Hepatocyte (in vitro differentiated cells): ENCODE measurements around the gene GALNT7. TPM values are rescaled to one million over a fixed set of nuclear protein-coding genes. Genes with fewer than 3 reads are reported as not detected.

Experiments
- DNase-seq: peaks from one replicate; pipeline ENCODE4 v3.0.0-alpha.2; 2016; ENCODE audit warnings: low spot score
- H2AFZ ChIP-seq: fragments of 200-600 bp; sonication (generic); 2 replicates; pipeline ENCODE4 v1.6.0; 2016; ENCODE audit warnings: antibody characterized with exemption, mild to moderate bottlenecking
- H3K27ac ChIP-seq: fragments of 200-600 bp; sonication (generic); 2 replicates; pipeline ENCODE4 v1.5.1; 2016; ENCODE audit warnings: mild to moderate bottlenecking
- H3K27me3 ChIP-seq: fragments of 200-600 bp; sonication (generic); 2 replicates; pipeline ENCODE4 v1.6.1; 2016
- H3K36me3 ChIP-seq: fragments of 200-600 bp; sonication (generic); replicated peaks from 2 replicates; pipeline ENCODE4 v1.5.1; 2016; ENCODE audit warnings: low read depth; ENCODE audit not compliant: insufficient read depth
- H3K4me1 ChIP-seq: fragments of 200-600 bp; sonication (generic); 2 replicates; pipeline ENCODE4 v1.5.1; 2016; ENCODE audit warnings: mild to moderate bottlenecking, moderate library complexity; ENCODE audit not compliant: insufficient read depth
- H3K4me2 ChIP-seq: fragments of 200-600 bp; sonication (generic); 2 replicates; pipeline ENCODE4 v1.6.0; 2016
- H3K4me3 ChIP-seq: fragments of 200-600 bp; sonication (generic); 2 replicates; pipeline ENCODE4 v1.5.1; 2016; ENCODE audit warnings: mild to moderate bottlenecking
- H3K79me2 ChIP-seq: fragments of 200-600 bp; sonication (generic); 2 replicates; pipeline ENCODE4 v1.6.0; 2017; ENCODE audit warnings: mild to moderate bottlenecking
- H3K9me2 ChIP-seq: fragments of 200-600 bp; sonication (generic); replicated peaks from 2 replicates; pipeline ENCODE4 v1.6.0; 2017; ENCODE audit warnings: mild to moderate bottlenecking; ENCODE audit not compliant: insufficient read depth
- H3K9me3 ChIP-seq: fragments of 200-600 bp; sonication (generic); 2 replicates; pipeline ENCODE4 v1.5.1; 2016; ENCODE audit warnings: low read depth, mild to moderate bottlenecking
- H4K20me1 ChIP-seq: fragments of 200-600 bp; sonication (generic); 2 replicates; pipeline ENCODE4 v1.6.0; 2016; ENCODE audit warnings: mild to moderate bottlenecking; ENCODE audit not compliant: insufficient read depth, poor library complexity, severe bottlenecking
- EZH2 ChIP-seq: fragments of 200-600 bp; sonication (generic); IDR thresholded peaks from 2 replicates; pipeline ENCODE4 v1.6.1; 2016; ENCODE audit warnings: antibody characterized with exemption, mild to moderate bottlenecking, borderline replicate concordance
- EZH2phosphoT487 ChIP-seq: fragments of 200-600 bp; sonication (generic); IDR thresholded peaks from one replicate; pipeline ENCODE4 v1.6.1; 2018; ENCODE audit warnings: antibody characterized with exemption, mild to moderate bottlenecking, low read depth, moderate library complexity; ENCODE audit not compliant: unreplicated experiment, severe bottlenecking
- WGBS: methylation state at CpG from one replicate; pipeline ENCODE4 v1.1.6; 2016; ENCODE audit warnings: low lambda C conversion rate; ENCODE audit errors: missing lambda C conversion rate; 5-methylcytosine and 5-hydroxymethylcytosine counted together
- polyA plus RNA-seq: library from polyadenylated mRNA; unstranded; fragments of >200 nt; fragmentation: Nextera tagmentation; extraction: Ambion mirVana; gene quantifications from 2 replicates; pipeline ENCODE4 v1.2.1, GENCODE V29; 2016
- total RNA-seq: library from RNA; depleted of rRNA; stranded (reverse); fragments of >200 nt; gene quantifications from 2 replicates; pipeline ENCODE4 v1.2.3, GENCODE V29; 2014
- TF ChIP-seq, protein P1 (sequence below): fragments of 200-600 bp; sonication (generic); IDR thresholded peaks from 2 replicates; pipeline ENCODE4 v1.5.1; 2016; ENCODE audit warnings: antibody characterized with exemption, mild to moderate bottlenecking; ENCODE audit not compliant: poor library complexity

GALNT7 gene
- total and polyA plus RNA-seq, 2 experiments from 2014 or later: 23.7 to 44.6 TPM

DNA sequence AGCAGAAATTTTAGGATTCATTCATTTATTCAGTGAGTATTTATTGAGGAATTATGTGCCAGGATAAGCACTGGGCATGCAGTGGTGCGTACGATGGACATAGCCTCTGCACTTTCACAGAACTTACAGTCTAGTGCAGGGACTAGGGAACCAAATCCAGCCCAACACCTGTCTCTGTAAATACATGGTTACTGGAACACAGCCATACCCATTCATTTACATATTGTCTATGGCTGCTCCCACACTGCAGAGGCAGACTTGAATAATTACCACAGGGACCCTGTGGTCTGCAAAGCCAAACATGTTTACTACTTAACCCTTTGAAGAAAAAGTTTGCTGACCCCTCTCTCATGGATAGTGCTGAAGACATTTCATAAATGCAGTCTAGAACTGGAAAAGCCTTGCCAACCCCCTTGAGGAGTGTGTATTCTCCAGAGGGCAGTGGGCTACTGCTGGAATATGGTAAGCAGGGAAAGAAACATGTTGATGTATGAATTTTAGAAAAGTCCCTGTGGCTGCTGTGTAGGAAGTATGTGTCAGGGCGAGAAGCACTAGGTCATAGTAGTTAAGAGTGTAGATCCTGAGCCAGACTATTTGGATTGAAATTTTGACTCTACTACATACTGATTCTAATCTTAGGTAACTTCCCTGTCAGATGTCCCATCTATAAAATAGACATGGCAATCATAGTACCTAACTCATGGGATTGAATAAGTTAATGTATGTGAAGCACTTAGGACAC lies 75.5 kb downstream of the GALNT7 start:
- H3K4me3 ChIP-seq: no peak overlapping the region
- H3K27ac ChIP-seq: no peak overlapping the region
- no peak overlapping the region for H2AFZ ChIP-seq
- TF ChIP-seq, protein P1, sequence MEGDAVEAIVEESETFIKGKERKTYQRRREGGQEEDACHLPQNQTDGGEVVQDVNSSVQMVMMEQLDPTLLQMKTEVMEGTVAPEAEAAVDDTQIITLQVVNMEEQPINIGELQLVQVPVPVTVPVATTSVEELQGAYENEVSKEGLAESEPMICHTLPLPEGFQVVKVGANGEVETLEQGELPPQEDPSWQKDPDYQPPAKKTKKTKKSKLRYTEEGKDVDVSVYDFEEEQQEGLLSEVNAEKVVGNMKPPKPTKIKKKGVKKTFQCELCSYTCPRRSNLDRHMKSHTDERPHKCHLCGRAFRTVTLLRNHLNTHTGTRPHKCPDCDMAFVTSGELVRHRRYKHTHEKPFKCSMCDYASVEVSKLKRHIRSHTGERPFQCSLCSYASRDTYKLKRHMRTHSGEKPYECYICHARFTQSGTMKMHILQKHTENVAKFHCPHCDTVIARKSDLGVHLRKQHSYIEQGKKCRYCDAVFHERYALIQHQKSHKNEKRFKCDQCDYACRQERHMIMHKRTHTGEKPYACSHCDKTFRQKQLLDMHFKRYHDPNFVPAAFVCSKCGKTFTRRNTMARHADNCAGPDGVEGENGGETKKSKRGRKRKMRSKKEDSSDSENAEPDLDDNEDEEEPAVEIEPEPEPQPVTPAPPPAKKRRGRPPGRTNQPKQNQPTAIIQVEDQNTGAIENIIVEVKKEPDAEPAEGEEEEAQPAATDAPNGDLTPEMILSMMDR: no peak
- no peak for TF ChIP-seq EZH2phosphoT487
- no peak for TF ChIP-seq EZH2
- no peaks in the 10 kb centered on the region for H3K36me3 ChIP-seq
- no peaks in the 10 kb centered on the region for H3K9me2 ChIP-seq
- no peaks in the 10 kb centered on the region for H4K20me1 ChIP-seq
- H3K9me3 ChIP-seq: no peaks in the 10 kb centered on the region
- H3K27me3 ChIP-seq: no peaks in the 10 kb centered on the region
- 99% methylated on average over 3 of the region's 3 CpGs for WGBS
- no peak overlapping the region for H3K4me2 ChIP-seq
- no peak for DNase-seq
- H3K4me1 ChIP-seq: no peaks in the 10 kb centered on the region
- peaks cover 3% of the 10 kb centered on the region for H3K79me2 ChIP-seq

DNA sequence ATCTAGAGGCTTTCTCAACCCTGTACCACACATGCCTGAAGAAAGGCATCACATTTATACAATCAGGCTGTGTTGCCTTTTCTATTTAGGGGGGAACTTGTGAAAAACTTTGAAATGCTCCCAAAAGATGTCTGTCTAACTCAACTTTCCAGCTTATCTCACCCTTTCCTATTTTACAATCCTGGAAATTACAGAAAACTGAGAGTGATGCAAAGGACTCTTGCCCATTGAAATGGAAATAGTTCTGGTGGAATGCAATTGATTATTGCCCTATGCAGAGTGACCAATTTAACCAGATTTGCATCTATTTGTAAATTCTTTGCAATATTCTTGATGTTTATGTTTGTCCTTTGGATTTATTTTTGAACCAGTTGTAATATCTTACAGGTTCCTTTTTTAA lies 77.3 kb downstream of the GALNT7 start:
- Histone ChIP-seq H3K4me3 (no peak overlapping the region), H3K9me3 (no peaks in the 10 kb centered on the region), H3K9me2 (no peaks in the 10 kb centered on the region), H3K79me2 (peaks cover 3% of the 10 kb centered on the region), H3K36me3 (no peaks in the 10 kb centered on the region), H2AFZ (no peak overlapping the region), H4K20me1 (no peaks in the 10 kb centered on the region), H3K27ac (no peak overlapping the region), H3K4me1 (no peaks in the 10 kb centered on the region), H3K27me3 (no peaks in the 10 kb centered on the region), H3K4me2 (no peak overlapping the region)
- TF ChIP-seq EZH2: no peak
- TF ChIP-seq, protein P1: no peak
- TF ChIP-seq EZH2phosphoT487: no peak
- no peak for DNase-seq

DNA sequence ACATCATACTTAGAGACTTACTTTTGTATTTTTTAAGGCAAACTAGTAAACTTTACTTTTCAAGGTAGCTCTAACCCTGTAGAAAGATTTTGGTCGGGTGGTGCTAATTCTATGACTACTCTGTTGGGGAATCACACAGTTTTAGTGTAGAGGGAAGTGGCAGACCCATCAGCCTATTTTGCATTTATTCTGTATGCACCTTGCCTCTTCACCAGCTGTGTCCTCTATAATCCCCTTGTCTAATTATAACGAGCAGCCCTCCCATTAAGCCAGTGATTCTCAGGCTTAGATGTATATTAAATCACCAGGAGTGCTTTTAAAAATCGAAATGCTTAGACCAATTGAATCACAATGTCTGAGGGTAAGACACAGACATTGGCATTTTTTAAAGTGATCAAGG lies 78.1 kb downstream of the GALNT7 start:
- H3K4me3 ChIP-seq: no peak overlapping the region
- H3K36me3 ChIP-seq: no peaks in the 10 kb centered on the region
- DNase-seq: no peak
- no peak overlapping the region for H3K4me2 ChIP-seq
- no peaks in the 10 kb centered on the region for H3K9me2 ChIP-seq
- H3K27ac ChIP-seq: no peak overlapping the region
- H4K20me1 ChIP-seq: no peaks in the 10 kb centered on the region
- no peaks in the 10 kb centered on the region for H3K9me3 ChIP-seq
- no peaks in the 10 kb centered on the region for H3K4me1 ChIP-seq
- H3K27me3 ChIP-seq: no peaks in the 10 kb centered on the region
- peaks cover 3% of the 10 kb centered on the region for H3K79me2 ChIP-seq
- WGBS: 64% methylated on average over 3 of the region's 3 CpGs
- TF ChIP-seq, protein P1: no peak
- TF ChIP-seq EZH2phosphoT487 (no peak), EZH2 (no peak)
- no peak overlapping the region for H2AFZ ChIP-seq
